GM19324 (cell line): ENCODE measurements around the gene ZNF283.

ENCODE experiments used
- ATAC-seq: cut with Tn5 transposase; IDR thresholded peaks from one replicate; pipeline ENCODE4 v1.9.1; 2021; ENCODE audit warnings: mild to moderate bottlenecking, moderate library complexity; ENCODE audit not compliant: unreplicated experiment, low FRiP score

The ZNF283 gene

GRCh38 chr19:43826787-43827754 lies at the start of gene ZNF283:
ZNF283 (plus strand) TSS chr19:43827321; CDS start chr19:43833505, 6,184 bp downstream.
- ATAC-seq, result peak; percentile 80

GRCh38 chr19:43778651-43779050 lies 48.5 kb upstream of the ZNF283 start:
- ATAC-seq, result no peak

GRCh38 chr19:43779147-43779819 lies 47.8 kb upstream of the ZNF283 start:
- no peak for ATAC-seq

GRCh38 chr19:43779820-43780219 lies 47.3 kb upstream of the ZNF283 start:
- no peak for ATAC-seq

GRCh38 chr19:43780706-43781525 lies 46.2 kb upstream of the ZNF283 start, which contains the start of gene KCNN4:
KCNN4 (minus strand) TSS chr19:43780973; CDS start chr19:43780861, 112 bp downstream.
- peak; percentile 35 for ATAC-seq

GRCh38 chr19:43781630-43782310 lies 45.4 kb upstream of the ZNF283 start:
- no peak for ATAC-seq

- ATAC-seq, result no peak
Measured at GRCh38 chr19:43782311-43782660, 44.8 kb upstream of the ZNF283 start.

- ATAC-seq, result no peak
Measured at GRCh38 chr19:43782689-43783231, 44.4 kb upstream of the ZNF283 start.

GRCh38 chr19:43783636-43784035 lies 43.5 kb upstream of the ZNF283 start:
- no peak for ATAC-seq

GRCh38 chr19:43784241-43784980 lies 42.7 kb upstream of the ZNF283 start:
- no peak for ATAC-seq

- ATAC-seq, result no peak
Measured at GRCh38 chr19:43784981-43785808, 41.9 kb upstream of the ZNF283 start.

- no peak for ATAC-seq
Measured at GRCh38 chr19:43786665-43787064, 40.5 kb upstream of the ZNF283 start.

- no peak for ATAC-seq
Measured at GRCh38 chr19:43789029-43789428, 38.1 kb upstream of the ZNF283 start.

- no peak for ATAC-seq
Measured at GRCh38 chr19:43790587-43790986, 36.5 kb upstream of the ZNF283 start.

GRCh38 chr19:43797118-43797517 lies 30.0 kb upstream of the ZNF283 start:
- no peak for ATAC-seq

GRCh38 chr19:43797556-43797955 lies 29.6 kb upstream of the ZNF283 start:
- ATAC-seq, result no peak

- ATAC-seq, result no peak
Measured at GRCh38 chr19:43798026-43798545, 29.0 kb upstream of the ZNF283 start.
